ENCODE measurements around the gene JMJD1C. TPM values are rescaled to one million over a fixed set of nuclear protein-coding genes. Genes with fewer than 3 reads are reported as not detected.
"Not testable (repeated sequence)": the region's sequence is repeated elsewhere in the genome, so short reads cannot be mapped to it uniquely, and the experiment has no call there.

The JMJD1C gene
- polyA plus RNA-seq, 2 of the 4 experiments (the other 2 are of a cell fraction), result 15.9 to 47.2 TPM

GRCh38 chr10:63503395-63503794 lies 37.6 kb upstream of the JMJD1C start:
- H3K27ac ChIP-seq, result no peak overlapping the region
- FAIRE-seq (no peak), DNase-seq (ENCODE audit: low read depth in 1 of 2, low spot score in 1 of 2) (no peak), ATAC-seq (no peak)
- H3K9me3 ChIP-seq, result no peaks in the 10 kb centered on the region
- no peak overlapping the region for H3K4me3 ChIP-seq
- 84% methylated on average over 4 of the region's 4 CpGs for WGBS (ENCODE audit: missing lambda C conversion rate)
- H3K4me2 ChIP-seq, result no peak overlapping the region
- POLR2A ChIA-PET, result interaction anchor here (1.1 kb wide), 1 partner anchor 21 kb away, joined by 5 read pairs; no protein-coding TSS in a partner anchor
- TF ChIP-seq PHF8 (IDR thresholded peaks at IDR 0.05; ENCODE audit: borderline replicate concordance, low read depth), result no peak
- TF ChIP-seq ZSCAN20 (CRISPR knock-in tag; IDR thresholded peaks at IDR 0.05), result no peak
- no peak for TF ChIP-seq HES2 (IDR thresholded peaks at IDR 0.05)
- no peak for TF ChIP-seq BHLHE40 (IDR thresholded peaks at IDR 0.05; ENCODE audit: low read depth, low read length)
- CTCF ChIA-PET, result no interaction called here
- H3K4me1 ChIP-seq, result peaks cover 24% of the 10 kb centered on the region

- ChIA-PET POLR2A (interaction anchor here (1.1 kb wide), 1 partner anchor 21 kb away, joined by 5 read pairs; no protein-coding TSS in a partner anchor), CTCF (interaction anchor here (0.9 kb wide), 1 partner anchor 336 kb away, joined by 3 read pairs; no protein-coding TSS in a partner anchor)
- Histone ChIP-seq H3K4me1 (peaks cover 30% of the 10 kb centered on the region), H3K9me3 (no peaks in the 10 kb centered on the region), H3K4me2 (no peak overlapping the region), H3K27ac (no peak overlapping the region), H3K4me3 (no peak overlapping the region)
- no peak for FAIRE-seq
- ATAC-seq, result no peak
- DNase-seq (ENCODE audit: low read depth in 1 of 2, low spot score in 1 of 2), result no peak
- TF ChIP-seq PHF8 (IDR thresholded peaks at IDR 0.05; ENCODE audit: borderline replicate concordance, low read depth), result no peak
- TF ChIP-seq ATOH8 (CRISPR knock-in tag; IDR thresholded peaks at IDR 0.05; ENCODE audit: low read depth), result no peak
- TF ChIP-seq NR3C1 (IDR thresholded peaks at IDR 0.05), result no peak
- no peak for TF ChIP-seq POLR2A (IDR thresholded peaks at IDR 0.05; ENCODE audit: low read length)
- TF ChIP-seq HDAC2 (IDR thresholded peaks at IDR 0.05), result peak; percentile 63; the same call in 1 of the 2 replicates
- no peak for TF ChIP-seq RARB (CRISPR knock-in tag; IDR thresholded peaks at IDR 0.05)
- TF ChIP-seq CHD4 (IDR thresholded peaks at IDR 0.05; ENCODE audit: borderline replicate concordance), result 0 out of 2 replicates have a peak, but pooled peaks have one; percentile 38
- WGBS (ENCODE audit: missing lambda C conversion rate), result 93% methylated on average over 1 of the region's 1 CpG
Observed at GRCh38 chr10:63502832-63503231, 37.1 kb upstream of the JMJD1C start.

GRCh38 chr10:63501954-63502353 lies 36.2 kb upstream of the JMJD1C start:
- Histone ChIP-seq H3K27ac (no peak overlapping the region), H3K4me1 (peaks cover 33% of the 10 kb centered on the region), H3K4me3 (no peak overlapping the region), H3K4me2 (no peak overlapping the region), H3K9me3 (no peaks in the 10 kb centered on the region)
- ChIA-PET CTCF (interaction anchor here (0.7 kb wide), 2 partner anchors 17 to 304 kb away, joined by 3 to 7 read pairs; no protein-coding TSS in a partner anchor), POLR2A (no interaction called here)
- no peak for ATAC-seq
- 92% methylated on average over 1 of the region's 1 CpG for WGBS (ENCODE audit: missing lambda C conversion rate)
- TF ChIP-seq HDAC2 (IDR thresholded peaks at IDR 0.05) (no peak), MAFK (IDR thresholded peaks at IDR 0.05; ENCODE audit: partially characterized antibody) (peak; percentile 48)
- no peak for DNase-seq (ENCODE audit: low read depth in 1 of 2, low spot score in 1 of 2)
- no peak for FAIRE-seq

GRCh38 chr10:63500551-63500950 lies 34.8 kb upstream of the JMJD1C start:
- H3K27ac ChIP-seq; H3K4me3 ChIP-seq; H3K9me3 ChIP-seq; ATAC-seq; DNase-seq (ENCODE audit: low read depth in 1 of 2, low spot score in 1 of 2); POLR2A ChIA-PET; H3K4me2 ChIP-seq; FAIRE-seq: not testable (repeated sequence)
- 90% methylated on average over 5 of the region's 5 CpGs for WGBS (ENCODE audit: missing lambda C conversion rate)
- peaks cover 23% of the 10 kb centered on the region for H3K4me1 ChIP-seq
- CTCF ChIA-PET, result interaction anchor here (0.7 to 1.4 kb wide), 2 partner anchors 9 to 220 kb away, joined by 3 to 5 read pairs; no protein-coding TSS in a partner anchor

GRCh38 chr10:63498665-63499064 lies 32.9 kb upstream of the JMJD1C start:
- Histone ChIP-seq H3K9me3 (no peaks in the 10 kb centered on the region), H3K27ac (no peak overlapping the region), H3K4me1 (peaks cover 15% of the 10 kb centered on the region), H3K4me2 (peak overlapping the region; percentile 36; the same call in 1 of the 3 replicates), H3K4me3 (no peak overlapping the region)
- WGBS (ENCODE audit: missing lambda C conversion rate), result 71% methylated on average over 1 of the region's 1 CpG
- ChIA-PET POLR2A (no interaction called here), CTCF (interaction anchor here (1.2 kb wide), 1 partner anchor 131 kb away, joined by 4 read pairs; no protein-coding TSS in a partner anchor)
- FAIRE-seq, result peak; percentile 46
- no peak for ATAC-seq
- TF ChIP-seq RARB (CRISPR knock-in tag; IDR thresholded peaks at IDR 0.05) (no peak), EHMT2 (IDR thresholded peaks at IDR 0.05; ENCODE audit: low read depth) (no peak), RNF2 (IDR thresholded peaks at IDR 0.05; ENCODE audit: borderline replicate concordance, low read depth) (no peak), PHF8 (IDR thresholded peaks at IDR 0.05; ENCODE audit: borderline replicate concordance, low read depth) (no peak), EP300 (IDR thresholded peaks at IDR 0.05) (no peak), JUNB (IDR thresholded peaks at IDR 0.05) (no peak), FOXS1 (CRISPR knock-in tag; IDR thresholded peaks at IDR 0.05) (no peak), ZC3H11A (IDR thresholded peaks at IDR 0.05) (no peak), NPAS2 (CRISPR knock-in tag; IDR thresholded peaks at IDR 0.05; ENCODE audit: borderline replicate concordance) (no peak), MAX (IDR thresholded peaks at IDR 0.05) (no peak), REST (IDR thresholded peaks at IDR 0.05) (no peak), CHD4 (IDR thresholded peaks at IDR 0.05; ENCODE audit: borderline replicate concordance) (no peak), POLR2AphosphoS2 (conservative IDR thresholded peaks at IDR 0.05; ENCODE audit: low read length) (no peak), TP53 (CRISPR knock-in tag; IDR thresholded peaks at IDR 0.05) (no peak)
- no peak for DNase-seq (ENCODE audit: low read depth in 1 of 2, low spot score in 1 of 2)
